NK-92 treated with Interleukin-12 subunit alpha and Interleukin-12 subunit beta, amount 100 ng/mL, for 24 hours (cell line): ENCODE data around the gene USH1G.
"Not testable (repeated sequence)": the region's sequence is repeated elsewhere in the genome, so short reads cannot be mapped to it uniquely, and the experiment has no call there.

Source experiments
- DNase-seq: peaks from one replicate; lab custom pipeline; 2025; lab: John Stamatoyannopoulos, UW

USH1G gene

DNA sequence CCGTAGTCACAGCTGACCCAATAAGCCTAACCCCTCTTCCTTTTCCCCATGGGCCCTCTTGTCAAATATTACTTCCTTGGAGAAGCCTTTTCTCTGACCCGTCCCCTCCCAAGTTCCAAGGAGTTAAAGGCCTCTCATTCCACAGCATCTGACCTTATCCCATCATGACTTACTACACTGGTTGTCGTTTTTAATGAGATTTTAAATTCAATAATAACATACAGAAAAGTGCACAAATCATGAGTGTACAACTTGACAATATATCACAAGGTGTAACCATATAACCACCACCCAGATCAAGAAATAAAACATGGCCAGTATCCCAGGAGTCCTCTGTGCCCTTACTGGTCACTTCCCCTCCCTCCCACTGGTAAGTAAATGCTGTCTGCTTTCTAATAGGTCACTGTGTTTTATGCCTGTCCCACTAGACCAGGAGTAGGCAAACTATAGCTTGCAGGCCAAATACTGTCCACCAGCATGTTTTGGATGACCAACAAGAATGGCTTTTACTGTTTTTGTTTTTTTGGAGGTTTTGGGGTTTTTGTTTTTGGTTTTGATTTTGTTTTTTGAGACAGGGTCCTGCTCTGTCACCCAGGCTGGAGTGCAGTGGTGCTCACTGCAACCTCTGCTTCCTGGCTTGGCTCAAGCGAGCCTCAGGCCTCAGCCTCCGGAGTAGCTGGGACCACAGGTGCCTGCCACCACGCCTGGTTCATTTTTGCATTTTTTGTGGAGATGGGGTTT, 49.0 kb downstream of the USH1G start:
- no peak for DNase-seq

DNA sequence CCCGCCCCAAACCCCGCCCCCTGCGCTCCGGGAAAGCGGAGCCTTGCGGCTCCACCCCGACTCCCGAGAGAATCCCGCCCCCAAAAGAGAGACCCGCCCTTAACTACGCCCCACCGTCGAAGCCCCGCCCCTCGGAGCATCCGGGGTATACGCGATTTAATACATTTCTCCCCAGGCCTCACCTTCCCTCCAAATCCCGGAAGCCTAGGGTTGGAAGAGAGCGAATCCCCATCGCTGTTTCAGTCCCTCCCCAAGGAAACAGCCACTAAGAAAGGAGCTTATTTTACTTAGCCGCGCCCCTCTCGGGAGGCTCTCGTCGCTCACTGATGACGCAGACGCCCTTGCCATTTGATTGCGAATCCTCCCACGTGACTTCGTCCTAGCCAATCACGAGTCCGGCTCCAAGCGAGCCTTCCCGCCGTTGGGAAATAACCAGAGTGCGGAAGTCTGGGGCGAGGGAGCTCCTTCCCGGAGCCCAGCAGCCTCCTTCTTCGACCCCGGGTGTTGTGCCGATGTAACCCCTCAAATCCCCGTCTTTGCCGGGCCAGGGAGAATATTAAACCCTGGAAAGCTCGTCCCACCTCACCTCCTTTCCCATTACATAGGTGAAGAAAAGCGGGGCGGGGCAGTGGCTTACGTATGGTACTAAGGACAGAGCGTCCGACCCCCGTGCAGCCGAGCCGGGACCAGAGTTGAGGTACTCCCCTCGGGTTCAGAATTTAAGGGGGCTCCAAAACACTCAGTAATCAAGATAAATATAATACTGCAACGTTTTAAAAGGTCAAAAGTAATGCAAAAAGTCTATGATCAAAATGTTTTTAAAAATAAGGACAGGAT, 49.8 kb downstream of the USH1G start:
- DNase-seq: peak; percentile 100

DNA sequence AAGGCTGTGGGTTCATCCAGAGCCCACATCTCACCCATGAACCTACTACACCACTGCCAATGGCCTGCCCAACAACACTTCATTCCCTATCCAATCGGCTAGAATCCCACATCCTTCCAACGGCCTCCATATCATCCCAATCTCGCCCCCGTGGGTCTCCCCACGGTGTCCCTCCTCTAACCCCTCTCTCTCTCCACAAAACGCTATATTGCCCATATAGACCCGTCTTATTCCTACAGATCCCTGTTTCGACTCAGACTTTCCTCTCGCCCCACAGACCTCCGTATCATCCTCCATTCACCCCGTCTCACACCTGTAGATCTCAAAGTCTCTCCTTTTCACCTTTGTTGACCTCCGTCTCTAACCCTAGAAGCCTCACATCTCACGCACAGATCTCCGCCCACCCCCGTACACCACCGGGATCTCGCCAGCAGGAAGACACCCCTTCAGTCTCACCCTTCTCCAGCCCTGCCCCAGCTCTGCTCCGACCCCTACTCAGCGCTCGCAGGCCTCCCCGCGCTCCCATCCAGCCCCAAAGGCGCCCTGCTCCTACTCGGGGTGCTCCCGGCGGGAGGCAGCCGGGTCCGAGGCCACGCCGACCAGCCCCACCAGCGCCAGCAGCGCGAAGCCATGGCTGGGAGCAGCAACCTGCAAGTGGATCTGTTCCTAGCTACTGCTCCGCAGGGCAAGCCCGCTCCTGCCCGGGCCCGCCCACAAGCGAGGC, 50.6 kb downstream of the USH1G start, which contains the start of gene FDXR:
Gene FDXR (minus strand): TSS at position 682 of the 724 bp plus-strand sequence. CDS start 50 bp downstream, at position 632.
- no peak for DNase-seq

DNA sequence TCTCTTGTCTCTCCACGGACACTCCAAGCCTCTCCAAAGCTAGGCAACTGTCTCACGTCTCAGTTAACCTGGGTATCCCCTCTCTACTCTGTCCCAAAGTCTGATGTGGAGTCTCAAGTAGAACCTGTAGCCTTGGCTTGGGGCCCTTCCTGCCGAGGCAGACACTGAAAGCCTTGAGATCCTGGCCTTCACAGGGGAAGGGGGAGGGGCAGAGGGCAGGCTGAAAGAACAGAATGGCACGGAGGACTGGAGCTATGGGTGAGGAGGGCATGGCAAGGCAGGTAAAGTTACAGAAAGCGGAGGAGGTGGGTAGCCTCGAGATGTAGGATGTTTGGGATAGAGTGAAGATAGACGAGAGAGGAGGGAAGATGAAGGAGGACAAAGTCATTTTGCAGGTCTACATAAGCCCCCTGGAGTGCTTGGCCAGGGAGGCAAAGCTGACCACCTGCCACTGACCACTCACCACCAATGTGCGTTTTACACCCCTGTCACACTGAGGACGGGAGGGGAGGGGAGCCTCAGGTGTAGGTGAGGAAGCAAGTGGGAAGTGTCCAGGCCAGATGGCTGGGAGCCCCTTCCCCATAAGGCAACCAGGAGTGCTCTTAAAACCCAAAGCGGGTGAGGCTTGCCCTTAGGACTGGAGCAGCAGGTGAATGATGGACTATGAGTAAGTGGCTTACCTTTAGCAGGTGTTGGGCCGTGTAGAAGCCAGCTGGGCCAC, 51.5 kb downstream of the USH1G start:
- no peak for DNase-seq

DNA sequence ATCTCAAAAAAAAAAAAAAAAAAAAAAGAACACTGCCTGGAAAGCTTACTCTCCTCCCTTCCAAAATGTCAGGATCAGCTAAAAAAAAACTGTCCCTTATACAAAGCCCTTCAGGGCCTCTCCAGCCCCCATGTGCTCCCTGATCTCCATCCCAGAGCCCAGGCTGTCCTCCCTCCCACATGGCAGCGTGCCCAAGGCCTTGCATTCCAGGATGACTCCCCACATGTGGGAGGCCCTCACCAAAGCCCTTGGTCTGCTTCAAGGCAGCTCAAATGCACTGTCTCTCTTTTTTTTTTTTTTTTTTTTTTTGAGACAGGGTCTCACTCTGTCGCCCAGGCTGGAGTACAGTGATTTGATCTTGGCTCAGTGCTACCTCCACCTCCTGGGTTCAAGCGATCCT, 52.5 kb downstream of the USH1G start:
- DNase-seq: no peak

DNA sequence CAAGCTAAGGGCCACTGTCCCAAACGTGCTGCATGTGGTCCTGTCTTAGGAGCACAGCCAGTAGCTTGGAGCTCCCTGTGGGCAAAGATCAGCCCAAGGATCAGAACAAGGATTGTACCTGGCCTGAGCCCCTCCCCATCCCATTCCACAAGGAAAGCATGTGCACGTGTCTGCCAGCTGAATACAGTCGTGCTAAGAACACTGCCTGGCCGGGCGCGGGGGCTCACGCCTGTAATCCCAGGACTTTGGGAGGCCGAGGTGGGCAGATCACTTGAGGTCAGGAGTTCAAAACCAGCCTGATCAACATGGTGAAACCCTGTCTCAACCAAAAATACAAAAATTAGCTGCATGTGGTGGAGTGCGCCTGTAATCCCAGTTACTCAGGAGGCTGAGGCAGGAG, 53.0 kb downstream of the USH1G start:
- DNase-seq: not testable (repeated sequence)

DNA sequence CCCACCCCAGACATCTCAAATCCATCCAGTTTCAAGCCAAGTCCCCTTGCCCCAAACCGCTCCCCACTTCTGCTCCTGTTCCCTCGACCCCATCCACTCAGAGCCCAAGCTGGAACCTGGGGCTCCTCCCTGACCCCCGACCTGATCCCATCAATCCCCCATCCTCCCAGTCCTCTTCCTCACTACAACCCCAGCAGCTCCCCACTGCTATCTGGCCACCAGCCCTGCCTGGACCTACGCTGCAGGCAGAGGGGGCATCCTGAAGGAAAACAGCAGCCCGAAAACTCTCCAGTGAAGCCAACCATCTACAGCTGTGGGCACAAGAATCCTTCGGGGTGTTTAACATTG, 54.2 kb downstream of the USH1G start:
- DNase-seq: no peak

DNA sequence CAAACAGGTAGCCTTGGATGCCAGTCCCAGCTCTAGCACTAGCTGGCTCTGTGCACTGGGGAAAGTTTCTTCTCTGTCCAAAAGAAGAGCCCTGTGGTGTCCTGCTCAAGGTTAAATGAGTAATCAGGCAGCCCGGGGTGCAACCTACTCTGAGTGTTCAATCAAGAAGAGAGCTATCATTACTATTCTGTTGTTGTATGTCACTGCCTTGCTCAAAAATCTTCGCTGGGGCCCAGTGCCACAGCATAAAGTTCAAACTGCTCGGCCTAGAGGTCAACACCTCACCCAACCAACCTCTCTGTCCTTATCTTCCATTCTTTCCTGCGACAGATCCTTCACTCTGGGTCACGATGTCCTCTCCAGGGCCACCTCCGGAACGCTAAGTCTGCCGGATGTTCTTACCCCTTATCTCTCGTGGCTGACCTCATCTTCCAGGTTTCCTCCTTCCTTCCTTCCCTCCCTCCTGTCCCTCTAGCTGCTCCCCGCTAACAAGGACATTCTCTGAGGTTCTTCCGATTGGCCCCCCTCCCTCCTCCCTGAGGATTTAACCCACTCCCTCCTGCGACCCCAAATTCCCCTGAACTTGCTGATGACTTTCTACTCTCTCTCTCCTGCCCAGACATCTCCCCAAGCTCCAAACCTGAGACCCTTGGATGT, 54.7 kb downstream of the USH1G start:
- DNase-seq: no peak

DNA sequence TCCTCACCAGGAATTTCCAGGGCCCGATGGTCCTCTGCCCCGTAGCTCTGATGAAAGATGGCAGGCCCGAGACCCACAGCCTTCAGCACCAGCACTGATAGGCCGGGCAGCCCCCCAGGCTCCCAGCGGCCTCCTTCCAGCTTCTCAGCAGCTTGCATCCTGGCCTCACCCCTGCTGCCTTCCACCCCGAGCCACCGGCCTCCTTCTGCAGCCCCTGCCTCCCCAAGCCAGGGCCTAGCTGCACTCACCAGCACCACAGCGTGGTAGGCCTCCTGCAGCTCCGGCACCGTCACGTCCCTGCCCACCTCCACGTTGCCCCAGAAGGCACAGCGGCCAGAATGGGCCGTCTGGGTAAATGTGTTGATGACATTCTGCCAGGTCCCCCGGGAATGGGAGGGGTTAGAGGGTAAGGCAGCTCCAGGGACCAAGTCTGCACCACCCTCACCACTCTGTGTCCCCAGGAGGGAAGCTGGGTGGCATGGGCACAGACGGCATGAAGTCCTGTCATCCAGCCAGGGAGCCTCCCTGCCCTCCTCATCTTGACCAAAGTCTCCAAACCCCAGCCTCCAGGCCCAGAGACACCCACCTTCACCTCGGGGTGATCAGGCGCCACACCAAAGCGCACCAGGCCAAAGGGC, 56.7 kb downstream of the USH1G start:
- DNase-seq: no peak
